ENCODE data around the gene ELK4.

DNA sequence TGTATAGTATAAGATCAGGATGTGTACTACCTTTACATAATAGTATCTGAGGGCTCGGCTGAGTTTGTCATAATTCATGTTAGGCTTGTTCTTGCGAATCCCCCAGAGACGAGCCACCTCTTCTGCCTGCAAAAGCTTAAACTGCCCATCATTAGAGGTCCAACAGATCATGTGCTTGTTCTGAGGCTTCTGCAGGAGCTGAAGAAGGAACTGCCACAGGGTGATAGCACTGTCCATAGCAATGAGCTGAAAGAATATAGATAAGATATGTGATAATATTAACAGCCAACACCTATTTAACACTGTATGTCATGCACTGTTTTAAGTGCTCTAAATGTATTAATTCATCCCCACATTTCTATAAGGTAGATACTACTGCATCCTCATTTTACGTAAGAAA, 8.2 kb downstream of the ELK4 start:
- TF ChIP-seq SIN3A (IDR thresholded peaks at IDR 0.05; ENCODE audit: borderline replicate concordance, insufficient read depth, low read length): no peak
- TF ChIP-seq POLR2AphosphoS5 (IDR thresholded peaks at IDR 0.05; ENCODE audit: low read depth, low read length): no peak
- TF ChIP-seq, protein P1, sequence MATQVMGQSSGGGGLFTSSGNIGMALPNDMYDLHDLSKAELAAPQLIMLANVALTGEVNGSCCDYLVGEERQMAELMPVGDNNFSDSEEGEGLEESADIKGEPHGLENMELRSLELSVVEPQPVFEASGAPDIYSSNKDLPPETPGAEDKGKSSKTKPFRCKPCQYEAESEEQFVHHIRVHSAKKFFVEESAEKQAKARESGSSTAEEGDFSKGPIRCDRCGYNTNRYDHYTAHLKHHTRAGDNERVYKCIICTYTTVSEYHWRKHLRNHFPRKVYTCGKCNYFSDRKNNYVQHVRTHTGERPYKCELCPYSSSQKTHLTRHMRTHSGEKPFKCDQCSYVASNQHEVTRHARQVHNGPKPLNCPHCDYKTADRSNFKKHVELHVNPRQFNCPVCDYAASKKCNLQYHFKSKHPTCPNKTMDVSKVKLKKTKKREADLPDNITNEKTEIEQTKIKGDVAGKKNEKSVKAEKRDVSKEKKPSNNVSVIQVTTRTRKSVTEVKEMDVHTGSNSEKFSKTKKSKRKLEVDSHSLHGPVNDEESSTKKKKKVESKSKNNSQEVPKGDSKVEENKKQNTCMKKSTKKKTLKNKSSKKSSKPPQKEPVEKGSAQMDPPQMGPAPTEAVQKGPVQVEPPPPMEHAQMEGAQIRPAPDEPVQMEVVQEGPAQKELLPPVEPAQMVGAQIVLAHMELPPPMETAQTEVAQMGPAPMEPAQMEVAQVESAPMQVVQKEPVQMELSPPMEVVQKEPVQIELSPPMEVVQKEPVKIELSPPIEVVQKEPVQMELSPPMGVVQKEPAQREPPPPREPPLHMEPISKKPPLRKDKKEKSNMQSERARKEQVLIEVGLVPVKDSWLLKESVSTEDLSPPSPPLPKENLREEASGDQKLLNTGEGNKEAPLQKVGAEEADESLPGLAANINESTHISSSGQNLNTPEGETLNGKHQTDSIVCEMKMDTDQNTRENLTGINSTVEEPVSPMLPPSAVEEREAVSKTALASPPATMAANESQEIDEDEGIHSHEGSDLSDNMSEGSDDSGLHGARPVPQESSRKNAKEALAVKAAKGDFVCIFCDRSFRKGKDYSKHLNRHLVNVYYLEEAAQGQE (IDR thresholded peaks at IDR 0.05; ENCODE audit: insufficient read depth in 1 of 2, low read depth in 2 of 2, low read length in 2 of 2): no peak
- no peak for TF ChIP-seq TAF1 (IDR thresholded peaks at IDR 0.05; ENCODE audit: borderline replicate concordance, insufficient read depth, low read length)
- no peak for TF ChIP-seq FOXP2 (optimal IDR thresholded peaks at IDR 0.05; ENCODE audit: borderline replicate concordance, extremely low read depth, extremely low read length, insufficient read depth)
